ENCODE data around the gene SHB.

Gene SHB

DNA sequence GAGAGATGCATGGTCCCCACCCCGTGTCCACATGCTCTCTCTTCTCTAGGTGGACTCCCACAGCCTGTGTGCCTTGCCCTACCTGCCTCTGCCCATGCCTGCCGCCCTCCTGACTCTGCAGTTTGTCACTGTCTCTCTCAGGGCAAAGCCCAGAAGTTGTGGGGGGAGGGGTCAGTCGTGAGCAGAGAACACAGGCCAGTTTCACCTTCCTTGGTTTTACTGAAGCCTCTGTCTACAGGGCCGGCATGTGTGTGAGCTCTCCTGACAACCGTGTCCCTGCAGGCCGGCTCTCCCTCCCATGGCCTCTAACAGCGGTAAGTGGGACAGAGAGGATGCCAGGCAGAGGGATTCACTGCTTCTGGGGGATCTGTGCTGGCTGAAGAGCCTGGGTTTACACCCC, 121.6 kb downstream of the SHB start:
- Histone ChIP-seq H3K4me3 (ENCODE audit: severe bottlenecking) (no peak overlapping the region), H3K9me3 (ENCODE audit: severe bottlenecking) (no peaks in the 10 kb centered on the region), H3K27ac (ENCODE audit: poor library complexity, severe bottlenecking) (peak overlapping the region; percentile 96), H3K36me3 (ENCODE audit: low read depth) (peaks cover 58% of the 10 kb centered on the region), H3K4me1 (ENCODE audit: insufficient read depth, poor library complexity, severe bottlenecking) (peaks cover 48% of the 10 kb centered on the region), H3K27me3 (ENCODE audit: insufficient read depth, poor library complexity, severe bottlenecking) (no peaks in the 10 kb centered on the region)
- TF ChIP-seq, protein P1, sequence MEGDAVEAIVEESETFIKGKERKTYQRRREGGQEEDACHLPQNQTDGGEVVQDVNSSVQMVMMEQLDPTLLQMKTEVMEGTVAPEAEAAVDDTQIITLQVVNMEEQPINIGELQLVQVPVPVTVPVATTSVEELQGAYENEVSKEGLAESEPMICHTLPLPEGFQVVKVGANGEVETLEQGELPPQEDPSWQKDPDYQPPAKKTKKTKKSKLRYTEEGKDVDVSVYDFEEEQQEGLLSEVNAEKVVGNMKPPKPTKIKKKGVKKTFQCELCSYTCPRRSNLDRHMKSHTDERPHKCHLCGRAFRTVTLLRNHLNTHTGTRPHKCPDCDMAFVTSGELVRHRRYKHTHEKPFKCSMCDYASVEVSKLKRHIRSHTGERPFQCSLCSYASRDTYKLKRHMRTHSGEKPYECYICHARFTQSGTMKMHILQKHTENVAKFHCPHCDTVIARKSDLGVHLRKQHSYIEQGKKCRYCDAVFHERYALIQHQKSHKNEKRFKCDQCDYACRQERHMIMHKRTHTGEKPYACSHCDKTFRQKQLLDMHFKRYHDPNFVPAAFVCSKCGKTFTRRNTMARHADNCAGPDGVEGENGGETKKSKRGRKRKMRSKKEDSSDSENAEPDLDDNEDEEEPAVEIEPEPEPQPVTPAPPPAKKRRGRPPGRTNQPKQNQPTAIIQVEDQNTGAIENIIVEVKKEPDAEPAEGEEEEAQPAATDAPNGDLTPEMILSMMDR (IDR thresholded peaks at IDR 0.05; ENCODE audit: poor library complexity, severe bottlenecking): no peak
- DNase-seq (ENCODE audit: low spot score): no peak
- ATAC-seq (ENCODE audit: low read depth): no peak

DNA sequence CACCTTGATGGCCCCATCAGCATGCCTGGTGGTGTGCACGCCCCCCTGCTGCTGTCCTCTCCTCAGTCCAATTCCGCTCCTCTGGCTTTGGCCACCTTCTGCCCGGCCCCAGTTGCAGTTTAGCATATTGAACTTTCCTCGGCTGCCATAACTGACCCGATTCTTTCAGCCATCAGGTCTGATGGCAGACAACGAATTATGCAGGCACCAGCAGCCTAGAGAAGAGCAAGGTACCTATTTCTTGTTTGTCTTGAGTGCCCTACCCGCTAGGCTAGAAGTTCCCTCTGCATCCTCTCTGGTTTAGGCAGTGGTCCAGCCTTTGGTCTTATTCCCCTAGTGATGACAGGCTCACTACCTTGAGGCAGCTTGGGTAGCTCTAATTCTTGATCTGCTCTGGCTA, 122.1 kb downstream of the SHB start:
- H3K27ac ChIP-seq (ENCODE audit: poor library complexity, severe bottlenecking): peak overlapping the region; percentile 96
- TF ChIP-seq, protein P1 (IDR thresholded peaks at IDR 0.05; ENCODE audit: poor library complexity, severe bottlenecking): no peak
- H3K4me1 ChIP-seq (ENCODE audit: insufficient read depth, poor library complexity, severe bottlenecking): peaks cover 48% of the 10 kb centered on the region

DNA sequence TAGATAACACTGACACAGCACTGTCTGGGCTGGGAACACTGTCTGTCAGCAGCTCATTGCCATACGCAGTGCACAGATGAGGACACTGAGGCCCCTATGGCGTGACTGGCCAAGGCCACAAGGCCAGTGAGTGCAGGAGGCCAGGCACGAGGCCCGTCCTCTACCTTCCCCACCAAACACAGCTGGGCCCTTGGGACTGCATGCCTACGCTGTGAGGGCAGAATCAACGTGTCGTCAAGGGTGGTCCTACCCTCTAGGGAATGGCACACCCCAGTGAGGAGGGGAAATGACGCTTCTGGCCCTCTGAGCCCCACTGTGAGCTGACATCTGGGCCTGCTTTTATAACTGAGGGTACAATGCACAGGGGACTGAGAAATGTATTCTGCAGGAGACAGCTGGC, 123.0 kb downstream of the SHB start:
- no peak for DNase-seq (ENCODE audit: low spot score)
- H3K4me1 ChIP-seq (ENCODE audit: insufficient read depth, poor library complexity, severe bottlenecking): peaks cover 47% of the 10 kb centered on the region
- H3K27me3 ChIP-seq (ENCODE audit: insufficient read depth, poor library complexity, severe bottlenecking): no peaks in the 10 kb centered on the region
- H3K9me3 ChIP-seq (ENCODE audit: severe bottlenecking): no peaks in the 10 kb centered on the region
- ATAC-seq (ENCODE audit: low read depth): no peak
- peak overlapping the region; percentile 96 for H3K27ac ChIP-seq (ENCODE audit: poor library complexity, severe bottlenecking)
- H3K4me3 ChIP-seq (ENCODE audit: severe bottlenecking): no peak overlapping the region
- peaks cover 57% of the 10 kb centered on the region for H3K36me3 ChIP-seq (ENCODE audit: low read depth)
- TF ChIP-seq, protein P1 (IDR thresholded peaks at IDR 0.05; ENCODE audit: poor library complexity, severe bottlenecking): no peak

More for the DNA sequence above, 122.1 kb downstream of the SHB start:
- no peaks in the 10 kb centered on the region for H3K9me3 ChIP-seq (ENCODE audit: severe bottlenecking)
- ATAC-seq (ENCODE audit: low read depth) (no peak), DNase-seq (ENCODE audit: low spot score) (no peak)
- H3K36me3 ChIP-seq (ENCODE audit: low read depth): peaks cover 56% of the 10 kb centered on the region
- H3K27me3 ChIP-seq (ENCODE audit: insufficient read depth, poor library complexity, severe bottlenecking): no peaks in the 10 kb centered on the region
- H3K4me3 ChIP-seq (ENCODE audit: severe bottlenecking): no peak overlapping the region

DNA sequence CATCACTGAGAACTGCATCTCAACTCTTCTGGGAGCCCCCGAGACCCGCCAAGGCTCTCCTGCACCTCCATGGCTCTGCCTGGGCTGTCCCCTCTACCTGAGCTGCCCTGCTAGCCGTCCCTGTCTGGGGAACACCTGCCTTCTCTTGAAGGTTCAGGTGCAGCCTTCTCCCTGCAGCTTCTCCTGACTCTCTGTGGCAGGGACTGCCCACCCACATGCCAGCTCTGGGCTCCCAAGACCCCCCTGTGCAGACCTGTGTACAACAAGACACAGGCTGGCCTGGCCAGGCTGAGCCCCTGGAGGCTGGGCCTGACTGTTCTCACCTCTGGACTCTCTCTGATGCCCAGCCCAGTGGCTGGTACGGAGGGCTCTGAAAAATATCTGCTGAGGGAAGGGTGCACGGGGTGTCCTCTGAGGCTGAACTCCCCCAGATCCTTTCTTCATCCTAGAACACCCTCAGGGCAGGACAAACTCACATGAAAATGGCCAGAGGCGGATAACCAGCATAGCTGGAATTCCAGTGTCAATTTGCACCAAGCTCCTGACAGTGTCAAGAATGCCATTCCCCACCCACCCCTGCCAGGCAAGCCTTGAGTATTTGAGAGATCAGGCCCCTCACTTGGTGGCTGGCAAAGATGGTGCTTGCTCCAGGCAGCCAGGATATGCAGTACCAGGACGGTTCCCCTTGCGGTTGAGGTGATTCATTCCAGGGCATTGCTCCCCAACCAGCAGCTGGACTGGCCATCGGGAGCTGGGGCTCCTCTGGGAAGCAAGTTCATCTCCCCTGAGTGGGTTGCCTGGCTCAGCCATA, 124.2 kb downstream of the SHB start:
- Histone ChIP-seq H3K27ac (ENCODE audit: poor library complexity, severe bottlenecking) (peak overlapping the region; percentile 96), H3K4me3 (ENCODE audit: severe bottlenecking) (no peak overlapping the region), H3K4me1 (ENCODE audit: insufficient read depth, poor library complexity, severe bottlenecking) (peaks cover 50% of the 10 kb centered on the region), H3K36me3 (ENCODE audit: low read depth) (peaks cover 51% of the 10 kb centered on the region), H3K9me3 (ENCODE audit: severe bottlenecking) (no peaks in the 10 kb centered on the region), H3K27me3 (ENCODE audit: insufficient read depth, poor library complexity, severe bottlenecking) (no peaks in the 10 kb centered on the region)
- DNase-seq (ENCODE audit: low spot score) (no peak), ATAC-seq (ENCODE audit: low read depth) (peak; percentile 56)
- TF ChIP-seq, protein P1 (IDR thresholded peaks at IDR 0.05; ENCODE audit: poor library complexity, severe bottlenecking): no peak

DNA sequence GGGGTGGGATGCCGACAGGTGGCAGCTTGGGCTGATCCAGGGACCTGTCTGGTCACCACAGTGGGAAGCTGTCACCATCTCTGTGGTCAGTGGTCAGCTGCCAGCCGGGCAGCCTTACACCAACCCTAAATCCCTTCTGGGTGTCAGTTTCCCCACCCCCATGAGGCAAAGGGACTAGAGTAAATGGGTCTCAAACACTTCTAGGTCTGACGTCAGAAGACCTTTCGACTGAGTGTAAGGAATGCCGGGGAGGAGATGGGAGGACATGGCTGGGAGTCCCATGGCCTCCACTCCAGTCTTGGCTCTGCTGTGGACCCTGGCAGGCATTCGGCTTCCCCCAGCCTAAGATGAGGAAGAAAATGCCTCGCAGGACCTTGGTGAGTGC, 124.8 kb downstream of the SHB start:
- H3K36me3 ChIP-seq (ENCODE audit: low read depth): peaks cover 56% of the 10 kb centered on the region
- ATAC-seq (ENCODE audit: low read depth): no peak
- TF ChIP-seq, protein P1 (IDR thresholded peaks at IDR 0.05; ENCODE audit: poor library complexity, severe bottlenecking): no peak
- H3K9me3 ChIP-seq (ENCODE audit: severe bottlenecking): no peaks in the 10 kb centered on the region
- no peak overlapping the region for H3K4me3 ChIP-seq (ENCODE audit: severe bottlenecking)
- H3K4me1 ChIP-seq (ENCODE audit: insufficient read depth, poor library complexity, severe bottlenecking): peaks cover 57% of the 10 kb centered on the region
- H3K27ac ChIP-seq (ENCODE audit: poor library complexity, severe bottlenecking): peak overlapping the region; percentile 96
- no peak for DNase-seq (ENCODE audit: low spot score)
- no peaks in the 10 kb centered on the region for H3K27me3 ChIP-seq (ENCODE audit: insufficient read depth, poor library complexity, severe bottlenecking)

All from RWPE2 (cell line).